ENCODE data around the gene B4GALNT2.
"Not testable (repeated sequence)": the region's sequence is repeated elsewhere in the genome, so short reads cannot be mapped to it uniquely, and the experiment has no call there.

The B4GALNT2 gene

GRCh38 chr17:49132699-49133364 lies at the start of gene B4GALNT2:
Gene B4GALNT2, plus strand, starts transcription at chr17:49132769. Its CDS starts 24 bp downstream, at chr17:49132793.
- Mint-ChIP-seq H3K9me3 (no peaks in the 10 kb centered on the region), H3K36me3 (ENCODE audit: insufficient read depth) (peaks cover 1% of the 10 kb centered on the region), H3K27me3 (peaks cover 80% of the 10 kb centered on the region), H3K4me3 (peak within 1 kb of the TSS; percentile 58), H3K27ac (ENCODE audit: low read depth) (no peak within 1 kb of the TSS), H3K4me1 (peaks cover 8% of the 10 kb centered on the region)
- DNase-seq (ENCODE audit: low spot score in 2 of 2) (no peak), ATAC-seq (replicated peaks; ENCODE audit: extremely low read depth, poor library complexity, severe bottlenecking) (no peak)

- H3K4me1 Mint-ChIP-seq, result not testable (repeated sequence)
These were observed 47.5 kb upstream of the B4GALNT2 start for GRCh38 chr17:49085046-49085445.

GRCh38 chr17:49085565-49086315 lies 46.8 kb upstream of the B4GALNT2 start:
- H3K4me3 Mint-ChIP-seq, result no peak overlapping the region

More at GRCh38 chr17:49085046-49085445, 47.5 kb upstream of the B4GALNT2 start:
- peaks cover 49% of the 10 kb centered on the region for H3K27me3 Mint-ChIP-seq
- ATAC-seq (replicated peaks; ENCODE audit: extremely low read depth, poor library complexity, severe bottlenecking); H3K9me3 Mint-ChIP-seq; H3K4me3 Mint-ChIP-seq; H3K36me3 Mint-ChIP-seq (ENCODE audit: insufficient read depth); H3K27ac Mint-ChIP-seq (ENCODE audit: low read depth); DNase-seq (ENCODE audit: low spot score in 2 of 2): not testable (repeated sequence)

GRCh38 chr17:49086316-49086605 lies 46.3 kb upstream of the B4GALNT2 start:
- ATAC-seq (replicated peaks; ENCODE audit: extremely low read depth, poor library complexity, severe bottlenecking) (no peak), DNase-seq (ENCODE audit: low spot score in 2 of 2) (no peak)
- no peak overlapping the region for H3K4me3 Mint-ChIP-seq
- peaks cover 9% of the 10 kb centered on the region for H3K4me1 Mint-ChIP-seq
- no peaks in the 10 kb centered on the region for H3K36me3 Mint-ChIP-seq (ENCODE audit: insufficient read depth)
- no peaks in the 10 kb centered on the region for H3K9me3 Mint-ChIP-seq
- peaks cover 43% of the 10 kb centered on the region for H3K27me3 Mint-ChIP-seq
- H3K27ac Mint-ChIP-seq (ENCODE audit: low read depth), result no peak overlapping the region

More at GRCh38 chr17:49085565-49086315, 46.8 kb upstream of the B4GALNT2 start:
- no peaks in the 10 kb centered on the region for H3K9me3 Mint-ChIP-seq
- DNase-seq (ENCODE audit: low spot score in 2 of 2) (no peak), ATAC-seq (replicated peaks; ENCODE audit: extremely low read depth, poor library complexity, severe bottlenecking) (no peak)
- peaks cover 9% of the 10 kb centered on the region for H3K4me1 Mint-ChIP-seq
- H3K36me3 Mint-ChIP-seq (ENCODE audit: insufficient read depth), result no peaks in the 10 kb centered on the region
- H3K27ac Mint-ChIP-seq (ENCODE audit: low read depth), result no peak overlapping the region
- H3K27me3 Mint-ChIP-seq, result peaks cover 48% of the 10 kb centered on the region

GRCh38 chr17:49086649-49087048 lies 45.9 kb upstream of the B4GALNT2 start:
- H3K9me3 Mint-ChIP-seq, result no peaks in the 10 kb centered on the region

GRCh38 chr17:49089094-49089493 lies 43.5 kb upstream of the B4GALNT2 start:
- ATAC-seq (replicated peaks; ENCODE audit: extremely low read depth, poor library complexity, severe bottlenecking), result no peak
- peaks cover 9% of the 10 kb centered on the region for H3K4me1 Mint-ChIP-seq
- H3K36me3 Mint-ChIP-seq (ENCODE audit: insufficient read depth), result no peaks in the 10 kb centered on the region
- H3K27ac Mint-ChIP-seq (ENCODE audit: low read depth), result no peak overlapping the region
- H3K27me3 Mint-ChIP-seq, result peaks cover 21% of the 10 kb centered on the region
- H3K9me3 Mint-ChIP-seq, result no peaks in the 10 kb centered on the region
- DNase-seq (ENCODE audit: low spot score in 2 of 2), result no peak
- H3K4me3 Mint-ChIP-seq, result no peak overlapping the region

More at GRCh38 chr17:49086649-49087048, 45.9 kb upstream of the B4GALNT2 start:
- Mint-ChIP-seq H3K27ac (ENCODE audit: low read depth) (no peak overlapping the region), H3K36me3 (ENCODE audit: insufficient read depth) (no peaks in the 10 kb centered on the region), H3K27me3 (peaks cover 39% of the 10 kb centered on the region), H3K4me1 (peaks cover 9% of the 10 kb centered on the region), H3K4me3 (no peak overlapping the region)
- ATAC-seq (replicated peaks; ENCODE audit: extremely low read depth, poor library complexity, severe bottlenecking) (no peak), DNase-seq (ENCODE audit: low spot score in 2 of 2) (no peak)

GRCh38 chr17:49090878-49091594 lies 41.5 kb upstream of the B4GALNT2 start:
- Mint-ChIP-seq H3K4me1 (peaks cover 9% of the 10 kb centered on the region), H3K4me3 (no peak overlapping the region), H3K36me3 (ENCODE audit: insufficient read depth) (no peaks in the 10 kb centered on the region), H3K27me3 (peaks cover 12% of the 10 kb centered on the region), H3K27ac (ENCODE audit: low read depth) (no peak overlapping the region), H3K9me3 (no peaks in the 10 kb centered on the region)
- DNase-seq (ENCODE audit: low spot score in 2 of 2), result no peak
- ATAC-seq (replicated peaks; ENCODE audit: extremely low read depth, poor library complexity, severe bottlenecking), result no peak

- no peak for ATAC-seq (replicated peaks; ENCODE audit: extremely low read depth, poor library complexity, severe bottlenecking)
- Mint-ChIP-seq H3K4me1 (no peaks in the 10 kb centered on the region), H3K4me3 (no peak overlapping the region), H3K9me3 (no peaks in the 10 kb centered on the region), H3K27ac (ENCODE audit: low read depth) (no peak overlapping the region), H3K27me3 (no peaks in the 10 kb centered on the region), H3K36me3 (ENCODE audit: insufficient read depth) (no peaks in the 10 kb centered on the region)
- DNase-seq (ENCODE audit: low spot score in 2 of 2), result no peak
These were observed 39.4 kb upstream of the B4GALNT2 start for GRCh38 chr17:49093131-49093530.

- no peaks in the 10 kb centered on the region for H3K4me1 Mint-ChIP-seq
- no peak overlapping the region for H3K4me3 Mint-ChIP-seq
- H3K36me3 Mint-ChIP-seq (ENCODE audit: insufficient read depth), result no peaks in the 10 kb centered on the region
- ATAC-seq (replicated peaks; ENCODE audit: extremely low read depth, poor library complexity, severe bottlenecking) (no peak), DNase-seq (ENCODE audit: low spot score in 2 of 2) (no peak)
- H3K9me3 Mint-ChIP-seq, result no peaks in the 10 kb centered on the region
- H3K27me3 Mint-ChIP-seq, result no peaks in the 10 kb centered on the region
- H3K27ac Mint-ChIP-seq (ENCODE audit: low read depth), result no peak overlapping the region
These were observed 32.0 kb upstream of the B4GALNT2 start for GRCh38 chr17:49100601-49101000.

- no peak overlapping the region for H3K27ac Mint-ChIP-seq (ENCODE audit: low read depth)
- H3K4me3 Mint-ChIP-seq, result no peak overlapping the region
- H3K27me3 Mint-ChIP-seq, result no peaks in the 10 kb centered on the region
- DNase-seq (ENCODE audit: low spot score in 2 of 2) (no peak), ATAC-seq (replicated peaks; ENCODE audit: extremely low read depth, poor library complexity, severe bottlenecking) (no peak)
- H3K4me1 Mint-ChIP-seq, result no peaks in the 10 kb centered on the region
- H3K9me3 Mint-ChIP-seq, result no peaks in the 10 kb centered on the region
- no peaks in the 10 kb centered on the region for H3K36me3 Mint-ChIP-seq (ENCODE audit: insufficient read depth)
These were observed 31.5 kb upstream of the B4GALNT2 start for GRCh38 chr17:49101054-49101534.

- H3K27ac Mint-ChIP-seq (ENCODE audit: low read depth); H3K36me3 Mint-ChIP-seq (ENCODE audit: insufficient read depth); H3K4me1 Mint-ChIP-seq; H3K9me3 Mint-ChIP-seq; ATAC-seq (replicated peaks; ENCODE audit: extremely low read depth, poor library complexity, severe bottlenecking); H3K27me3 Mint-ChIP-seq; H3K4me3 Mint-ChIP-seq; DNase-seq (ENCODE audit: low spot score in 2 of 2): not testable (repeated sequence)
These were observed 29.2 kb upstream of the B4GALNT2 start for GRCh38 chr17:49103360-49103759.

GRCh38 chr17:49104511-49105074 lies 28.0 kb upstream of the B4GALNT2 start:
- H3K4me3 Mint-ChIP-seq, result no peak overlapping the region
- H3K27ac Mint-ChIP-seq (ENCODE audit: low read depth), result no peak overlapping the region
- DNase-seq (ENCODE audit: low spot score in 2 of 2) (no peak), ATAC-seq (replicated peaks; ENCODE audit: extremely low read depth, poor library complexity, severe bottlenecking) (no peak)
- no peaks in the 10 kb centered on the region for H3K9me3 Mint-ChIP-seq
- no peaks in the 10 kb centered on the region for H3K4me1 Mint-ChIP-seq
- no peaks in the 10 kb centered on the region for H3K36me3 Mint-ChIP-seq (ENCODE audit: insufficient read depth)
- H3K27me3 Mint-ChIP-seq, result no peaks in the 10 kb centered on the region
